ENCODE results near the gene VIL1.

The VIL1 gene

GRCh38 chr2:218432676-218433365, 13.9 kb downstream of the VIL1 start:
- TF ChIP-seq CTCF (IDR thresholded peaks at IDR 0.05; ENCODE audit: insufficient read depth, missing control alignments), result no peak
- DNase-seq (ENCODE audit: insufficient read length, low spot score) (no peak), FAIRE-seq (no peak)

GRCh38 chr2:218434456-218434855, 15.5 kb downstream of the VIL1 start:
- DNase-seq (ENCODE audit: insufficient read length, low spot score) (no peak), FAIRE-seq (no peak)
- no peak for TF ChIP-seq CTCF (IDR thresholded peaks at IDR 0.05; ENCODE audit: insufficient read depth, missing control alignments)

GRCh38 chr2:218435003-218435982, 16.4 kb downstream of the VIL1 start:
- TF ChIP-seq CTCF (IDR thresholded peaks at IDR 0.05; ENCODE audit: insufficient read depth, missing control alignments), result no peak
- no peak for DNase-seq (ENCODE audit: insufficient read length, low spot score)
- no peak for FAIRE-seq

GRCh38 chr2:218436992-218437391, 18.1 kb downstream of the VIL1 start:
- no peak for TF ChIP-seq CTCF (IDR thresholded peaks at IDR 0.05; ENCODE audit: insufficient read depth, missing control alignments)
- no peak for FAIRE-seq
- DNase-seq (ENCODE audit: insufficient read length, low spot score), result no peak

- DNase-seq (ENCODE audit: insufficient read length, low spot score) (no peak), FAIRE-seq (no peak)
- TF ChIP-seq CTCF (IDR thresholded peaks at IDR 0.05; ENCODE audit: insufficient read depth, missing control alignments), result no peak
Measured at GRCh38 chr2:218437969-218438368, 19.0 kb downstream of the VIL1 start.

GRCh38 chr2:218438596-218438995, 19.7 kb downstream of the VIL1 start:
- DNase-seq (ENCODE audit: insufficient read length, low spot score) (no peak), FAIRE-seq (no peak)
- no peak for TF ChIP-seq CTCF (IDR thresholded peaks at IDR 0.05; ENCODE audit: insufficient read depth, missing control alignments)
